Measurements from ENCODE around the gene SHROOM1.
"Not testable (repeated sequence)": the region's sequence is repeated elsewhere in the genome, so short reads cannot be mapped to it uniquely, and the experiment has no call there.

Gene SHROOM1

GRCh38 chr5:132830436-132831094 lies at the start of gene SHROOM1:
Gene SHROOM1, minus strand, starts transcription at chr5:132830647. Its CDS starts 4,507 bp downstream, at chr5:132826140.
- peak in 1 of 2 experiments; percentile 33 for DNase-seq

GRCh38 chr5:132877938-132878337 lies 47.5 kb upstream of the SHROOM1 start:
- peak in 1 of 2 experiments; percentile 5 for DNase-seq

GRCh38 chr5:132877466-132877865 lies 47.0 kb upstream of the SHROOM1 start:
- no peak for DNase-seq

GRCh38 chr5:132876020-132876759 lies 45.7 kb upstream of the SHROOM1 start:
- DNase-seq: no peak

GRCh38 chr5:132873930-132874271 lies 43.5 kb upstream of the SHROOM1 start:
- DNase-seq: no peak

GRCh38 chr5:132873119-132873929 lies 42.9 kb upstream of the SHROOM1 start, which contains the start of gene LEAP2:
Gene LEAP2, plus strand, starts transcription at chr5:132873668. Its CDS starts 27 bp downstream, at chr5:132873695.
- no peak for DNase-seq

GRCh38 chr5:132872788-132873118 lies 42.3 kb upstream of the SHROOM1 start:
- DNase-seq: no peak

GRCh38 chr5:132871459-132872284 lies 41.2 kb upstream of the SHROOM1 start:
- no peak for DNase-seq

GRCh38 chr5:132870801-132871200 lies 40.4 kb upstream of the SHROOM1 start:
- no peak for DNase-seq

GRCh38 chr5:132868754-132869153 lies 38.3 kb upstream of the SHROOM1 start:
- no peak for DNase-seq

- no peak for DNase-seq
These were observed 36.6 kb upstream of the SHROOM1 start for GRCh38 chr5:132867046-132867451.

GRCh38 chr5:132866342-132867045 lies 36.0 kb upstream of the SHROOM1 start, which contains the start of the genes GDF9 and UQCRQ:
Gene GDF9, minus strand, starts transcription at chr5:132866469. Its CDS starts 1,936 bp downstream, at chr5:132864533.
Gene UQCRQ, plus strand, starts transcription at chr5:132866642. Its CDS starts 240 bp downstream, at chr5:132866882.
- DNase-seq: peak; percentile 94 to 98

- no peak for DNase-seq
These were observed 35.4 kb upstream of the SHROOM1 start for GRCh38 chr5:132865668-132866341.

GRCh38 chr5:132860742-132861141 lies 30.3 kb upstream of the SHROOM1 start:
- no peak for DNase-seq

GRCh38 chr5:132859889-132860437 lies 29.5 kb upstream of the SHROOM1 start:
- no peak for DNase-seq

- DNase-seq: no peak
These were observed 25.6 kb upstream of the SHROOM1 start for GRCh38 chr5:132856011-132856410.

GRCh38 chr5:132854992-132855391 lies 24.5 kb upstream of the SHROOM1 start:
- not testable (repeated sequence) for DNase-seq

GRCh38 chr5:132854301-132854700 lies 23.9 kb upstream of the SHROOM1 start:
- no peak for DNase-seq

- no peak for DNase-seq
These were observed 23.3 kb upstream of the SHROOM1 start for GRCh38 chr5:132853790-132854189.

- no peak for DNase-seq
These were observed 22.9 kb upstream of the SHROOM1 start for GRCh38 chr5:132853323-132853722.

- DNase-seq: no peak
These were observed 19.6 kb upstream of the SHROOM1 start for GRCh38 chr5:132850066-132850465.

Data from NCI-H446 (cell line).